ENCODE measurements around the gene CHMP2A.

CHMP2A gene

GRCh38 chr19:58519355-58520256 lies 35.3 kb downstream of the CHMP2A start, which contains the start of gene ZBTB45:
TSS of gene ZBTB45 (minus strand) at chr19:58519810. CDS start at chr19:58517673, 2,137 bp downstream.
- TF ChIP-seq POLR2AphosphoS5 (IDR thresholded peaks at IDR 0.05; ENCODE audit: low read depth, low read length) (peak; percentile 72; the same call in 1 of the 2 replicates), SIN3A (IDR thresholded peaks at IDR 0.05; ENCODE audit: borderline replicate concordance, insufficient read depth, low read length) (0 out of 2 replicates have a peak, but pooled peaks have one; percentile 86), REST (IDR thresholded peaks at IDR 0.05; ENCODE audit: insufficient read depth in 1 of 2, low read depth in 2 of 2, low read length in 2 of 2) (peak in 1 of 2 experiments; percentile 46; a peak in 1 of 4 replicates), FOXP2 (optimal IDR thresholded peaks at IDR 0.05; ENCODE audit: borderline replicate concordance, extremely low read depth, extremely low read length, insufficient read depth) (peak; percentile 93), TAF1 (IDR thresholded peaks at IDR 0.05; ENCODE audit: borderline replicate concordance, insufficient read depth, low read length) (peak; percentile 95; the same call in 1 of the 2 replicates)

- no peak for TF ChIP-seq REST (IDR thresholded peaks at IDR 0.05; ENCODE audit: insufficient read depth in 1 of 2, low read depth in 2 of 2, low read length in 2 of 2)
- no peak for TF ChIP-seq POLR2AphosphoS5 (IDR thresholded peaks at IDR 0.05; ENCODE audit: low read depth, low read length)
- TF ChIP-seq FOXP2 (optimal IDR thresholded peaks at IDR 0.05; ENCODE audit: borderline replicate concordance, extremely low read depth, extremely low read length, insufficient read depth) = no peak
- peak; percentile 40; the same call in 1 of the 2 replicates for TF ChIP-seq TAF1 (IDR thresholded peaks at IDR 0.05; ENCODE audit: borderline replicate concordance, insufficient read depth, low read length)
- no peak for TF ChIP-seq SIN3A (IDR thresholded peaks at IDR 0.05; ENCODE audit: borderline replicate concordance, insufficient read depth, low read length)
Measured at GRCh38 chr19:58519087-58519354, 35.9 kb downstream of the CHMP2A start.

GRCh38 chr19:58518256-58519086 lies 36.4 kb downstream of the CHMP2A start:
- TF ChIP-seq POLR2AphosphoS5 (IDR thresholded peaks at IDR 0.05; ENCODE audit: low read depth, low read length) (no peak), REST (IDR thresholded peaks at IDR 0.05; ENCODE audit: insufficient read depth in 1 of 2, low read depth in 2 of 2, low read length in 2 of 2) (no peak), SIN3A (IDR thresholded peaks at IDR 0.05; ENCODE audit: borderline replicate concordance, insufficient read depth, low read length) (no peak), TAF1 (IDR thresholded peaks at IDR 0.05; ENCODE audit: borderline replicate concordance, insufficient read depth, low read length) (no peak)

GRCh38 chr19:58516964-58517833 lies 37.7 kb downstream of the CHMP2A start:
- TF ChIP-seq REST (IDR thresholded peaks at IDR 0.05; ENCODE audit: insufficient read depth in 1 of 2, low read depth in 2 of 2, low read length in 2 of 2) = no peak
- TF ChIP-seq POLR2AphosphoS5 (IDR thresholded peaks at IDR 0.05; ENCODE audit: low read depth, low read length) = no peak
- no peak for TF ChIP-seq FOXP2 (optimal IDR thresholded peaks at IDR 0.05; ENCODE audit: borderline replicate concordance, extremely low read depth, extremely low read length, insufficient read depth)
- no peak for TF ChIP-seq TAF1 (IDR thresholded peaks at IDR 0.05; ENCODE audit: borderline replicate concordance, insufficient read depth, low read length)
- TF ChIP-seq SIN3A (IDR thresholded peaks at IDR 0.05; ENCODE audit: borderline replicate concordance, insufficient read depth, low read length) = no peak

Data from PFSK-1 (cell line).